HCT116 (cell line): ENCODE results near the gene SMIM26. TPM values are rescaled to one million over a fixed set of nuclear protein-coding genes. Genes with fewer than 3 reads are reported as not detected.

Experiments used
- ATAC-seq: fragments of 200-7000 bp; cut with Tn5 transposase; 2 replicates; pipeline ENCODE4 v1.9.1; 2020; ENCODE audit warnings: mild to moderate bottlenecking, moderate library complexity
- BruUV-seq: library from RNA; stranded (reverse); fragments of 400-500 nt; replicated peaks from 2 replicates; lab custom pipeline; 2021; lab: Mats Ljungman, UMichigan
- CTCF ChIA-PET: fragments of 300-600 bp; sonication (Branson Sonifier 250); formaldehyde crosslinking; loops from one replicate; lab custom pipeline; 2021; ENCODE audit warnings: antibody characterized with exemption; lab: Charles Lee
- POLR2A ChIA-PET: fragments of 300-600, 350-600 bp; sonication (Branson Sonifier 250); formaldehyde crosslinking; loops from one replicate; lab custom pipeline; 2021; ENCODE audit warnings: antibody characterized with exemption; lab: Charles Lee
- RAD21 ChIA-PET, 2 experiments: fragments of 300-600 bp; sonication (Branson Sonifier 250); formaldehyde crosslinking; loops; one replicate each; lab custom pipeline; 2023; ENCODE audit warnings: low total read pairs in 2 of 2; ENCODE audit not compliant: uncharacterized antibody in 2 of 2, unreplicated experiment in 2 of 2, low non-redundant PET in 1 of 2; lab: Charles Lee
- DNase-seq: peaks from one replicate; pipeline ENCODE4 v3.0.0-alpha.2; 2010; ENCODE audit warnings: low read depth, low spot score
- H2AFZ ChIP-seq: fragments of 200-600 bp; shearing (Covaris generic), sonication (generic); 2 replicates; pipeline ENCODE4 v1.6.1; 2017; ENCODE audit warnings: low read depth, mixed run types, mixed read lengths, antibody characterized with exemption, low read length; ENCODE audit not compliant: poor library complexity, severe bottlenecking
- H3K27ac ChIP-seq: 2 replicates; pipeline ENCODE4 v1.5.1; 2012; ENCODE audit warnings: low read depth, low read length
- H3K27me3 ChIP-seq: fragments of 200-600 bp; sonication (generic); 2 replicates; pipeline ENCODE4 v1.6.1; 2016; ENCODE audit warnings: mixed run types, low read length, mixed read lengths; ENCODE audit not compliant: insufficient read depth
- H3K36me3 ChIP-seq, 2 experiments: fragments of 200-500 bp in 1 of 2; fragments of 200-600 bp in 1 of 2; sonication (Bioruptor generic) in 1 of 2; sonication (generic) in 1 of 2; 2 replicates each; pipeline versions ENCODE4 v1.5.1 to v1.6.1; 2014 to 2016; ENCODE audit warnings: low read length in 2 of 2, inconsistent platforms in 1 of 2, mixed read lengths in 1 of 2, mixed run types in 1 of 2; ENCODE audit not compliant: insufficient read depth in 2 of 2, control insufficient read depth in 1 of 2
- H3K4me1 ChIP-seq, 2 experiments: fragments of 200-600 bp in 1 of 2; sonication (generic) in 1 of 2; 2 replicates each; pipeline versions ENCODE4 v1.5.1 to v1.6.1; 2012 to 2017; ENCODE audit warnings: low read length in 2 of 2, inconsistent platforms in 1 of 2, mild to moderate bottlenecking in 1 of 2, mixed read lengths in 1 of 2, mixed run types in 1 of 2, moderate library complexity in 1 of 2; ENCODE audit not compliant: insufficient read depth in 2 of 2, control insufficient read depth in 1 of 2
- H3K4me2 ChIP-seq: fragments of 200-600 bp; sonication (generic); 2 replicates; pipeline ENCODE4 v1.6.1; 2017; ENCODE audit warnings: mixed run types, low read length, mixed read lengths
- H3K4me3 ChIP-seq, 2 experiments: fragments of 200-600 bp in 1 of 2; sonication (generic) in 1 of 2; replicated peaks in 1 of 2; 2 replicates each; pipeline ENCODE4 v1.5.1; 2011 to 2016; ENCODE audit warnings: low read length in 2 of 2, control low read depth in 1 of 2, low read depth in 1 of 2, mild to moderate bottlenecking in 1 of 2, mixed read lengths in 1 of 2, mixed run types in 1 of 2
- H3K79me2 ChIP-seq: fragments of 200-600 bp; sonication (generic); 2 replicates; pipeline ENCODE4 v1.6.1; 2017; ENCODE audit warnings: mild to moderate bottlenecking, mixed run types, low read length, moderate library complexity, mixed read lengths; ENCODE audit not compliant: insufficient read depth
- H3K9ac ChIP-seq: fragments of 200-600 bp; sonication (generic); 2 replicates; pipeline ENCODE4 v1.6.1; 2016; ENCODE audit warnings: low read length, mixed read lengths
- H3K9me2 ChIP-seq: fragments of 200-600 bp; sonication (generic), shearing (Covaris generic); 2 replicates; pipeline ENCODE4 v1.6.1; 2017; ENCODE audit warnings: mixed run types, mild to moderate bottlenecking, moderate library complexity; ENCODE audit not compliant: insufficient read depth
- H3K9me3 ChIP-seq, 2 experiments: fragments of 200-500 bp in 1 of 2; fragments of 200-600 bp in 1 of 2; sonication (Bioruptor generic) in 1 of 2; sonication (generic) in 1 of 2; 2 replicates each; pipeline ENCODE4 v1.6.1; 2014 to 2017; ENCODE audit warnings: low read length in 2 of 2, mixed read lengths in 2 of 2, inconsistent platforms in 1 of 2, low read depth in 1 of 2, mild to moderate bottlenecking in 1 of 2, mixed run types in 1 of 2, moderate library complexity in 1 of 2; ENCODE audit not compliant: control insufficient read depth in 1 of 2, insufficient read depth in 1 of 2
- H4K20me1 ChIP-seq: fragments of 200-600 bp; sonication (generic), shearing (Covaris generic); 2 replicates; pipeline ENCODE4 v1.6.1; 2017; ENCODE audit warnings: mixed run types, mild to moderate bottlenecking, moderate library complexity; ENCODE audit not compliant: insufficient read depth
- ATF3 ChIP-seq: IDR thresholded peaks from 2 replicates; pipeline ENCODE4 v1.6.1; 2012
- CBX3 ChIP-seq: IDR thresholded peaks from 2 replicates; pipeline ENCODE4 v1.6.1; 2012; ENCODE audit warnings: low read depth
- CEBPB ChIP-seq: IDR thresholded peaks from 2 replicates; pipeline ENCODE4 v1.6.1; 2012; ENCODE audit warnings: low read depth
- EGR1 ChIP-seq: IDR thresholded peaks from 2 replicates; pipeline ENCODE4 v1.6.1; 2012; ENCODE audit warnings: low read depth
- ELF1 ChIP-seq: IDR thresholded peaks from 2 replicates; pipeline ENCODE4 v1.6.1; 2012; ENCODE audit warnings: low read depth, borderline replicate concordance
- EZH2 ChIP-seq: fragments of 200-600 bp; sonication (generic); IDR thresholded peaks from 2 replicates; pipeline ENCODE4 v1.6.1; 2017; ENCODE audit warnings: antibody characterized with exemption, mixed run types
- EZH2phosphoT487 ChIP-seq: fragments of 200-600 bp; IDR thresholded peaks from 2 replicates; pipeline ENCODE4 v1.6.1; 2018; ENCODE audit warnings: antibody characterized with exemption, borderline replicate concordance
- JUND ChIP-seq: IDR thresholded peaks from 2 replicates; pipeline ENCODE4 v1.6.1; 2012
- MAX ChIP-seq: IDR thresholded peaks from 2 replicates; pipeline ENCODE4 v1.6.1; 2012
- POLR2A ChIP-seq: IDR thresholded peaks from 2 replicates; pipeline ENCODE4 v1.7.0; 2011; ENCODE audit warnings: borderline replicate concordance; ENCODE audit not compliant: insufficient read depth, insufficient read length; ENCODE audit errors: extremely low read depth
- POLR2AphosphoS5 ChIP-seq: IDR thresholded peaks from 2 replicates; pipeline ENCODE4 v1.6.1; 2011; ENCODE audit warnings: mild to moderate bottlenecking, low read depth, low read length, moderate library complexity
- RAD21 ChIP-seq: IDR thresholded peaks from 2 replicates; pipeline ENCODE4 v1.6.1; 2012; ENCODE audit warnings: low read depth, mild to moderate bottlenecking
- SIN3A ChIP-seq: IDR thresholded peaks from 2 replicates; pipeline ENCODE4 v1.6.1; 2012; ENCODE audit warnings: low read depth
- SP1 ChIP-seq: IDR thresholded peaks from 2 replicates; pipeline ENCODE4 v1.6.1; 2012; ENCODE audit warnings: low read depth
- SRF ChIP-seq: IDR thresholded peaks from 2 replicates; pipeline ENCODE4 v1.6.1; 2012; ENCODE audit warnings: low read depth
- ZFX ChIP-seq: fragments of 450-650 bp; IDR thresholded peaks from 2 replicates; pipeline ENCODE4 v1.6.1; 2017
- ZNF274 ChIP-seq: fragments of 200-500 bp; sonication (Bioruptor generic); IDR thresholded peaks from 2 replicates; pipeline ENCODE4 v1.6.1; 2014; ENCODE audit warnings: mild to moderate bottlenecking, low read depth, low read length, inconsistent platforms
- intact Hi-C: fragments of 100-400 bp; cut with micrococcal nuclease; formaldehyde crosslinking; loops from 2 replicates; pipeline ENCODE4 v1.10.0; 2022
- total RNA-seq: library from RNA; stranded (reverse); gene quantifications from one replicate; pipeline ENCODE4 v1.2.1, GENCODE V29; 2021; ENCODE audit not compliant: unreplicated experiment
- TF ChIP-seq, protein P1 (sequence below): IDR thresholded peaks from 2 replicates; pipeline ENCODE4 v1.6.1; 2011; ENCODE audit warnings: mild to moderate bottlenecking, low read length, moderate library complexity; ENCODE audit not compliant: insufficient replicate concordance; ENCODE audit errors: extremely low read depth
- TF ChIP-seq, protein P2 (sequence below): IDR thresholded peaks from 2 replicates; pipeline ENCODE4 v1.6.1; 2012; ENCODE audit warnings: low read depth
- TF ChIP-seq, protein P3 (sequence below), 3 experiments: fragments of 200-600 bp in 1 of 3; sonication (generic) in 1 of 3; IDR thresholded peaks in 2 of 3; conservative IDR thresholded peaks in 1 of 3; 2 replicates each; pipeline ENCODE4 v1.5.1; 2012 to 2017; ENCODE audit warnings: low read depth in 2 of 3, low read length in 2 of 3, antibody characterized with exemption in 1 of 3, borderline replicate concordance in 1 of 3, control low read depth in 1 of 3, mild to moderate bottlenecking in 1 of 3, mixed read lengths in 1 of 3, mixed run types in 1 of 3, moderate library complexity in 1 of 3; ENCODE audit not compliant: insufficient read depth in 1 of 3

The SMIM26 gene
- total RNA-seq, 1 experiment from 2014 or later = 80.1 TPM

DNA sequence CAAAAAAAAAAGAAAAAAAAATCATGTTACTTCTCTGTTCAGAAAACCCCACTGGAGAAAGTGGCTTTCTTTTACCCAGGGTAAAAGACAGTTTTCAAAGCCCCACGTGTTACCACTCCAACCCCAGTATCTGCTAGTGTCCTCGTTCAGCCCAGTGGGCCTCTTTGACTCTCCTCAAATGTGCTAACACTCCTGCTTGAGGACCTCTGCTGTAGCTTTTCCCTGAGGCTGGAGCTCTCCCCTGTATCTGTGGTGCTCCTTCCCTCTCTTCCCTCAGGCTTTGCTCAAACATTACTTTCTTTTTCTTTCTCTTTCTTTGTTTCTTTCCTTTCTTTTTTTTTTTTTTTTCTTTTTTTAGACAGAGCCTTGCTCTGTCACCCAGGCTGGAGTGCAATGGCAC lies 44.2 kb upstream of the SMIM26 start:
- ChIA-PET RAD21 (no interaction called here), POLR2A (no interaction called here), CTCF (no interaction called here)
- peaks cover 21 to 34% of the 10 kb centered on the region in 2 experiments for H3K36me3 ChIP-seq
- no peak for DNase-seq
- H3K27ac ChIP-seq = no peak overlapping the region
- BruUV-seq = no TSS peak
- H3K9ac ChIP-seq = no peak overlapping the region
- intact Hi-C loops = no loop called here
- H3K9me3 ChIP-seq = no peaks in the 10 kb centered on the region
- H3K9me2 ChIP-seq = no peaks in the 10 kb centered on the region
- no peaks in the 10 kb centered on the region for H4K20me1 ChIP-seq
- no peak overlapping the region for H3K4me2 ChIP-seq
- H3K4me1 ChIP-seq = peaks cover 5 to 16% of the 10 kb centered on the region in 2 experiments; a peak in 3 of 4 replicates
- H3K4me3 ChIP-seq = no peak overlapping the region
- no peaks in the 10 kb centered on the region for H3K27me3 ChIP-seq
- TF ChIP-seq CEBPB (no peak), ELF1 (no peak), ATF3 (no peak), EZH2 (no peak), POLR2A (no peak), EZH2phosphoT487 (no peak), JUND (no peak), MAX (no peak), ZNF274 (no peak), SP1 (no peak), SRF (no peak), CBX3 (no peak), SIN3A (no peak), POLR2AphosphoS5 (no peak), EGR1 (no peak), RAD21 (no peak), ZFX (no peak)
- TF ChIP-seq, protein P1, sequence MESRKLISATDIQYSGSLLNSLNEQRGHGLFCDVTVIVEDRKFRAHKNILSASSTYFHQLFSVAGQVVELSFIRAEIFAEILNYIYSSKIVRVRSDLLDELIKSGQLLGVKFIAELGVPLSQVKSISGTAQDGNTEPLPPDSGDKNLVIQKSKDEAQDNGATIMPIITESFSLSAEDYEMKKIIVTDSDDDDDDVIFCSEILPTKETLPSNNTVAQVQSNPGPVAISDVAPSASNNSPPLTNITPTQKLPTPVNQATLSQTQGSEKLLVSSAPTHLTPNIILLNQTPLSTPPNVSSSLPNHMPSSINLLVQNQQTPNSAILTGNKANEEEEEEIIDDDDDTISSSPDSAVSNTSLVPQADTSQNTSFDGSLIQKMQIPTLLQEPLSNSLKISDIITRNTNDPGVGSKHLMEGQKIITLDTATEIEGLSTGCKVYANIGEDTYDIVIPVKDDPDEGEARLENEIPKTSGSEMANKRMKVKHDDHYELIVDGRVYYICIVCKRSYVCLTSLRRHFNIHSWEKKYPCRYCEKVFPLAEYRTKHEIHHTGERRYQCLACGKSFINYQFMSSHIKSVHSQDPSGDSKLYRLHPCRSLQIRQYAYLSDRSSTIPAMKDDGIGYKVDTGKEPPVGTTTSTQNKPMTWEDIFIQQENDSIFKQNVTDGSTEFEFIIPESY = no peak
- TF ChIP-seq, protein P2, sequence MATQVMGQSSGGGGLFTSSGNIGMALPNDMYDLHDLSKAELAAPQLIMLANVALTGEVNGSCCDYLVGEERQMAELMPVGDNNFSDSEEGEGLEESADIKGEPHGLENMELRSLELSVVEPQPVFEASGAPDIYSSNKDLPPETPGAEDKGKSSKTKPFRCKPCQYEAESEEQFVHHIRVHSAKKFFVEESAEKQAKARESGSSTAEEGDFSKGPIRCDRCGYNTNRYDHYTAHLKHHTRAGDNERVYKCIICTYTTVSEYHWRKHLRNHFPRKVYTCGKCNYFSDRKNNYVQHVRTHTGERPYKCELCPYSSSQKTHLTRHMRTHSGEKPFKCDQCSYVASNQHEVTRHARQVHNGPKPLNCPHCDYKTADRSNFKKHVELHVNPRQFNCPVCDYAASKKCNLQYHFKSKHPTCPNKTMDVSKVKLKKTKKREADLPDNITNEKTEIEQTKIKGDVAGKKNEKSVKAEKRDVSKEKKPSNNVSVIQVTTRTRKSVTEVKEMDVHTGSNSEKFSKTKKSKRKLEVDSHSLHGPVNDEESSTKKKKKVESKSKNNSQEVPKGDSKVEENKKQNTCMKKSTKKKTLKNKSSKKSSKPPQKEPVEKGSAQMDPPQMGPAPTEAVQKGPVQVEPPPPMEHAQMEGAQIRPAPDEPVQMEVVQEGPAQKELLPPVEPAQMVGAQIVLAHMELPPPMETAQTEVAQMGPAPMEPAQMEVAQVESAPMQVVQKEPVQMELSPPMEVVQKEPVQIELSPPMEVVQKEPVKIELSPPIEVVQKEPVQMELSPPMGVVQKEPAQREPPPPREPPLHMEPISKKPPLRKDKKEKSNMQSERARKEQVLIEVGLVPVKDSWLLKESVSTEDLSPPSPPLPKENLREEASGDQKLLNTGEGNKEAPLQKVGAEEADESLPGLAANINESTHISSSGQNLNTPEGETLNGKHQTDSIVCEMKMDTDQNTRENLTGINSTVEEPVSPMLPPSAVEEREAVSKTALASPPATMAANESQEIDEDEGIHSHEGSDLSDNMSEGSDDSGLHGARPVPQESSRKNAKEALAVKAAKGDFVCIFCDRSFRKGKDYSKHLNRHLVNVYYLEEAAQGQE = no peak
- TF ChIP-seq, protein P3, sequence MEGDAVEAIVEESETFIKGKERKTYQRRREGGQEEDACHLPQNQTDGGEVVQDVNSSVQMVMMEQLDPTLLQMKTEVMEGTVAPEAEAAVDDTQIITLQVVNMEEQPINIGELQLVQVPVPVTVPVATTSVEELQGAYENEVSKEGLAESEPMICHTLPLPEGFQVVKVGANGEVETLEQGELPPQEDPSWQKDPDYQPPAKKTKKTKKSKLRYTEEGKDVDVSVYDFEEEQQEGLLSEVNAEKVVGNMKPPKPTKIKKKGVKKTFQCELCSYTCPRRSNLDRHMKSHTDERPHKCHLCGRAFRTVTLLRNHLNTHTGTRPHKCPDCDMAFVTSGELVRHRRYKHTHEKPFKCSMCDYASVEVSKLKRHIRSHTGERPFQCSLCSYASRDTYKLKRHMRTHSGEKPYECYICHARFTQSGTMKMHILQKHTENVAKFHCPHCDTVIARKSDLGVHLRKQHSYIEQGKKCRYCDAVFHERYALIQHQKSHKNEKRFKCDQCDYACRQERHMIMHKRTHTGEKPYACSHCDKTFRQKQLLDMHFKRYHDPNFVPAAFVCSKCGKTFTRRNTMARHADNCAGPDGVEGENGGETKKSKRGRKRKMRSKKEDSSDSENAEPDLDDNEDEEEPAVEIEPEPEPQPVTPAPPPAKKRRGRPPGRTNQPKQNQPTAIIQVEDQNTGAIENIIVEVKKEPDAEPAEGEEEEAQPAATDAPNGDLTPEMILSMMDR (IDR thresholded peaks at IDR 0.05 in 2 of 3, conservative IDR thresholded peaks at IDR 0.05 in 1 of 3; ENCODE audit: borderline replicate concordance in 1 of 3, insufficient read depth in 1 of 3, low read depth in 2 of 3, low read length in 2 of 3) = no peak
- ATAC-seq = no peak
- no peak overlapping the region for H2AFZ ChIP-seq
- no peaks in the 10 kb centered on the region for H3K79me2 ChIP-seq
